ENCODE data around the gene LHX4.

DNA sequence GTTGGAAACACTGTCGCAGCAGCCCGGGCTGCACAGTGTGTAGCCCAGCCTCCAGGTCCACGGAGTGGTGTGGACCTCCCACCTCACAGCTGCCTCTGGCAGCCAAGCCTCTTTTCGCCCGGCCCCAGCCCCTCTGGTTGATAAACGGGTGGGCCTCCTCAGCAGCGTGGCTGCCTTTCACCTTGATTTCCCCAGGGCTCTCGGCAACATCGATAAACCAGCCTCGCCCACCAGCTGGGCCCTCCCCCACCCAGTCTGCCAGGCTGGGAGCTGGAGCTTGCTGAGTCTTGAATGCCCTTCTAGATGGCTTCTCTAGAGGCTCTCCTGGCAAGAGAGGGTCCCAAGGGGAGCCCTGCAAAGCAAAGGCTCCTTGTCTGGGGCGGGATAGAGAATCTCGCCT, 31.0 kb upstream of the LHX4 start:
- TF ChIP-seq, protein P1, sequence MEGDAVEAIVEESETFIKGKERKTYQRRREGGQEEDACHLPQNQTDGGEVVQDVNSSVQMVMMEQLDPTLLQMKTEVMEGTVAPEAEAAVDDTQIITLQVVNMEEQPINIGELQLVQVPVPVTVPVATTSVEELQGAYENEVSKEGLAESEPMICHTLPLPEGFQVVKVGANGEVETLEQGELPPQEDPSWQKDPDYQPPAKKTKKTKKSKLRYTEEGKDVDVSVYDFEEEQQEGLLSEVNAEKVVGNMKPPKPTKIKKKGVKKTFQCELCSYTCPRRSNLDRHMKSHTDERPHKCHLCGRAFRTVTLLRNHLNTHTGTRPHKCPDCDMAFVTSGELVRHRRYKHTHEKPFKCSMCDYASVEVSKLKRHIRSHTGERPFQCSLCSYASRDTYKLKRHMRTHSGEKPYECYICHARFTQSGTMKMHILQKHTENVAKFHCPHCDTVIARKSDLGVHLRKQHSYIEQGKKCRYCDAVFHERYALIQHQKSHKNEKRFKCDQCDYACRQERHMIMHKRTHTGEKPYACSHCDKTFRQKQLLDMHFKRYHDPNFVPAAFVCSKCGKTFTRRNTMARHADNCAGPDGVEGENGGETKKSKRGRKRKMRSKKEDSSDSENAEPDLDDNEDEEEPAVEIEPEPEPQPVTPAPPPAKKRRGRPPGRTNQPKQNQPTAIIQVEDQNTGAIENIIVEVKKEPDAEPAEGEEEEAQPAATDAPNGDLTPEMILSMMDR (IDR thresholded peaks at IDR 0.05), result no peak
- TF ChIP-seq POLR2A (IDR thresholded peaks at IDR 0.05) (no peak), POLR2AphosphoS5 (IDR thresholded peaks at IDR 0.05) (no peak), EP300 (IDR thresholded peaks at IDR 0.05) (no peak)

Data from gastroesophageal sphincter (tissue), 3 donors.